SU-DHL-6 (cell line): Measurements from ENCODE around the gene MRPL38.

Experiments used
- CTCF ChIP-seq: fragments of 200-600 bp; sonication (generic); IDR thresholded peaks from one replicate; pipeline ENCODE4 v1.5.1; 2017; ENCODE audit warnings: antibody characterized with exemption, mild to moderate bottlenecking, low read length, moderate library complexity; ENCODE audit not compliant: insufficient read depth, poor library complexity, severe bottlenecking
- EZH2phosphoT487 ChIP-seq: fragments of 200-600 bp; sonication (generic), shearing (Covaris generic); conservative IDR thresholded peaks from 2 replicates; pipeline ENCODE4 v1.6.1; 2018; ENCODE audit warnings: mild to moderate bottlenecking, antibody characterized with exemption, low read length, moderate library complexity, mixed read lengths

- TF ChIP-seq CTCF (no peak), EZH2phosphoT487 (no peak)
Observed at GRCh38 chr17:75902406-75902805, 2.3 kb downstream of the MRPL38 start.
